NCI-H128 (cell line): ENCODE results near the gene MTNR1B.

Source experiments
- DNase-seq: peaks from one replicate; lab custom pipeline; 2025; ENCODE audit not compliant: unreplicated experiment; lab: John Stamatoyannopoulos, UW

MTNR1B gene

GRCh38 chr11:92977401-92977800, 8.0 kb downstream of the MTNR1B start:
- DNase-seq: no peak

GRCh38 chr11:92978271-92979111, 9.0 kb downstream of the MTNR1B start:
- peak; percentile 93 for DNase-seq

GRCh38 chr11:92979176-92979575, 9.7 kb downstream of the MTNR1B start:
- DNase-seq: no peak

- no peak for DNase-seq
Observed at GRCh38 chr11:92980312-92980711, 10.9 kb downstream of the MTNR1B start.

- no peak for DNase-seq
Observed at GRCh38 chr11:92981508-92982043, 12.1 kb downstream of the MTNR1B start.

- no peak for DNase-seq
Observed at GRCh38 chr11:92986585-92986984, 17.1 kb downstream of the MTNR1B start.

- DNase-seq: no peak
Observed at GRCh38 chr11:92993004-92993403, 23.6 kb downstream of the MTNR1B start.

GRCh38 chr11:93000511-93001476, 31.3 kb downstream of the MTNR1B start:
- no peak for DNase-seq

- DNase-seq: no peak
Observed at GRCh38 chr11:93001806-93002205, 32.4 kb downstream of the MTNR1B start.

- DNase-seq: no peak
Observed at GRCh38 chr11:93002380-93002779, 32.9 kb downstream of the MTNR1B start.

- no peak for DNase-seq
Observed at GRCh38 chr11:93005239-93005638, 35.8 kb downstream of the MTNR1B start.

GRCh38 chr11:93013646-93014045, 44.2 kb downstream of the MTNR1B start:
- no peak for DNase-seq

- no peak for DNase-seq
Observed at GRCh38 chr11:93016595-93016994, 47.1 kb downstream of the MTNR1B start.

- DNase-seq: no peak
Observed at GRCh38 chr11:93017821-93018690, 48.6 kb downstream of the MTNR1B start.

- DNase-seq: no peak
Observed at GRCh38 chr11:93020248-93021046, 51.0 kb downstream of the MTNR1B start.

GRCh38 chr11:93024369-93024768, 54.9 kb downstream of the MTNR1B start:
- no peak for DNase-seq

- no peak for DNase-seq
Observed at GRCh38 chr11:93025558-93026255, 56.3 kb downstream of the MTNR1B start.

GRCh38 chr11:93028960-93029522, 59.6 kb downstream of the MTNR1B start:
- DNase-seq: no peak

- DNase-seq: no peak
Observed at GRCh38 chr11:93031386-93031785, 61.9 kb downstream of the MTNR1B start.
